GM18870 (cell line): ENCODE results near the gene NKD2.
"Not testable (repeated sequence)": the region's sequence is repeated elsewhere in the genome, so short reads cannot be mapped to it uniquely, and the experiment has no call there.

ENCODE experiments used
- ATAC-seq: cut with Tn5 transposase; IDR thresholded peaks from one replicate; pipeline ENCODE4 v1.9.1; 2021; ENCODE audit warnings: moderate library complexity; ENCODE audit not compliant: unreplicated experiment

Gene NKD2

DNA sequence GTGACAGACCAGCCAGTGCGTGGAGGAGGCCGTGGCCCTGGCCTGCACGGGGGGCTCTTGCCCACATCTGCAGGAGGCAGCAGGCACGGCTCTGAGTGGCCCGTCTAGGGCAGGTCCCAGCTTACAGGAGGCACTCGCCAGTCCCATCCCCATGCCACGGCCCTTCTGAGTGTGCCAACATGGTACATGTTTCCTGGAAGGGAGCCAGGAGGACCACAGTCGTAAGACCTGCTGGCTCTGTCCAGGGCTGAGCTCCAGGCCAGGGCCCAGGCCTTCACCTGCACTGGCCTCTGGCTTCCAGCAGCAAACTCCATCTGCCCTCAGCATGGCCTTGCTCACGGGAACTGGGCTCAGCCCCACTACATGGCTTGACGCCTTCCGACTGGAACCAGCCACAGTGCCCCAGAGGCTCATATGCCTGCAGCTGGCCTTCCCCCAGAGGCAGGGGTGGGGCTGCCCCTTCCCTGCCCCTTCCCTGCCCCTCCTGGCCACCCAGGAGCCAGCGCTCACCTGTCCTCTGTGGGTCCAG, 3.8 kb downstream of the NKD2 start:
- ATAC-seq: no peak

DNA sequence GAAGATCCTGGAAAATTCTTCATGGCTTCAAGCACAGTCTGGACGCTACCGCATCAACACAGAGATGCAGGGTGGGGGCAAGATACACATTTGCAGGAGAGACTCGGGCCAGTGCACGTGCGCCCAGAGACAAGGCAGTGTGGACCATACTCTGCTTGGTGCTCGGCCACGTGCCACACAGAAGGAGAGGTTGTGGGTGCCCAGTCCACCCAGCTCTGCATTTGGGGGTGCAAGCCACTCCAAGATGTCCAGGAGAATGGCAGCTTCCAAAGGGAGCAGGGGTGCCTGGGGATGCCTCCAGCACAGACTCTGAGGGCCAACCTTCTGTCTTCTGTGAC, 4.3 kb downstream of the NKD2 start:
- ATAC-seq: no peak

DNA sequence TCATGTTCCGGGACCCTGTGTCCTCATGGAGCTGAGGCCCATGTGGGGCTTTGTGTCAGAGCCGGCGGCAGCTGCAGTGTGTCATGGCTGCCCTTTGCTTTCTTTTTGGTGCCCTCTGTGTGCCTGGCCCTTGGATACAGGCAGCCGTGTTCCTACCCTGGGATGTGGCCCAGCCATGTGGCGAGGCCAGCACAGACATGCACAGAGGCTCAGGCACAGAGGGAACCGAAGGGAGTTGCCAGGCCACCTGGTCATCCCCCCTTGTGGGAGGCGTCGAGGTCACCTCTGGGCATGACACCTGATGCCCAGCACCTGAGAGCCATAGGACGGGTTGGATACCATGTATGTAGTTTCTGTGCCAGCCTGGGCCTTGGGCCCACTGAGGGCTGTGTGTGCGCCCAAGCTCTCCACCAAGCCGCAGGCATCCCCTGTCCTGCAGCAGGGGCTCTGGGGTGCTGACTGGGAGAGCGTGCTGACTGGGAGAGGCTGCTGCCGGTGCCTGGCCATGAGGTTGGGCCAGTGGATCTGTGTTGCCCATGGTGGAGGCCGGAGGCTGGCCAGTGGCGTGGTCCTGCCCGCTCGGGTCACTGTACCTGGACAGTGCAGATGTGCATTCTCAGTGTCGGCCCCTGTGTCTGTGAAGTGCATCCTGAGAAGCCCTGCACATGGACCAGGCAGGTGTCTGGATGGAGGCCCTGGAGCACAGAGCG, 4.8 kb downstream of the NKD2 start:
- no peak for ATAC-seq

DNA sequence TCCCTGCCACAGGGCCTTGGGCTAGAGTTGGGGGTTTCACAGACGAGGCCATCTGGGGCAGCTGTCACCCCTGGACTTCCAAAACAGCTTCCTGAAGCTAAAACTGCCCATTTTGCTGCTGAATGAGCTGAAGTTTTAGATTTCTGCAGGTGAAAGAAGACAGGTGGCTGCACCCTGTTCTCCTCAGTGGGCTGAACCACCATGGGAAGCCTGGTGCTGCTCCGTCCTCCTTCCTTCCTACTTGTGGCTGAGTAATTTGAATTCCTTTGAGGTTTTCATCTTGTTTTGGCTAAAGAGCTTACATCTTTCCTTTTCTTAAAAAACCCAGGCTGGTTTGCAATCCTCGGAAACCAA, 5.3 kb downstream of the NKD2 start:
- no peak for ATAC-seq

DNA sequence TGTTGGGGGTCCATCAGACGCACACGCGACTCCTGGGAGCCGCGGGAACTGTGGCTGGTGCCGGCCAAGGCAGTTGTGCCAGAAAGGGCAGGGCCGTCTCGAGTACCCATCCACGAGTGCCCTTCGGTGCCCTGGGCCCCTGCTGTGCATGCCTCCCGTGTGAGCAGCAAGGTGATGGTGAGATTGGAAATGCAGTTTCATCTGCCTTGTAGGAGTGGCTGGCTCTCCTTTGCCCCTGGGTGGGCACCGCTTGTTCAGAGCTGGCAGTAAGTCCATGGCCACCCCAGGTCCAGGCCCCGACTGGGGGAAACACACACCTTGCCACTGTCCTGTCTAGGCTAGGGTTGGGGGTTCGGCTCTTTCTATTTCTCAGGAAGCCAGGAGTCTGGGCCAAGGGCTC, 5.7 kb downstream of the NKD2 start:
- no peak for ATAC-seq

DNA sequence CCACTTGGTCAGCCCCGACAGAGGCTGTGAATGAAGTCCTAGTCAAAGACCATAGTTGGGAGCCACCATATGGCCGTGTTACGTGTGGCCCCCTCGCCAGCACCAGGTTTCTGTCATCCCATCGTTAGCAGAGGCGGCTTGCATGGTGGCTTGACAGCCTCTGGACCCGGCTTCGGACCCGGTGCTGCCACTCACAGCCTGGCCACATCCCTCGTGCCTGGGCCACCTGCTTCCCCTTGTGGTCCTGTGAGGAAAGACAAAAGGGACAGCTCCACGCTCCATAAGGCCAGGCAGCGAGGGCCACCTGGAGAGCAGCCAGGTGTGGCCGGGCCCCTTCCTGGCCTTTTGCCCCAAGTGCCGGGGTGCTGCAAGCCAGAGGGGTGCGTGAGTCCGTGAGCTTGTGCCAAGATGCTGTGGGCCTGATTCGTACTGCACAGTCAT, 6.2 kb downstream of the NKD2 start:
- ATAC-seq: no peak

DNA sequence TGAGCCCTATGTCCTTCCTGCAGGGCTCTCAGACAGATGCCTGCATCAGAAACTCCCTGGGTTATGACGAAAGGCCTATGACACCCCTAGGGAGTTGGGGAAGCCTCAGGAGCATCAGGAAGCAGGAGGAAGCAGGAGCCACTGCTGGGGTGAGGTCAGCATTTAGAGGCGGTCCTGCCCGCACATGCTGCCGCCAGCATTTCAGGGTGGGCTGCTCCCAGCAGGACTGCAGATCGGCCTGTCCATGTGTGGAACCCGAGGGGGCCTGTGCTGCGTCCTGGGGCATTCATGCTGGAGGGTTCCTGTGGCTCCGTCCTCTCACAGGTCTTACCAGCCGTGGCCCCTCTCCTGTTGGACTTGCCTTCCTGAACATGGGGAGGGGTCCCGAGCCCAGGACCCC, 6.9 kb downstream of the NKD2 start:
- no peak for ATAC-seq

DNA sequence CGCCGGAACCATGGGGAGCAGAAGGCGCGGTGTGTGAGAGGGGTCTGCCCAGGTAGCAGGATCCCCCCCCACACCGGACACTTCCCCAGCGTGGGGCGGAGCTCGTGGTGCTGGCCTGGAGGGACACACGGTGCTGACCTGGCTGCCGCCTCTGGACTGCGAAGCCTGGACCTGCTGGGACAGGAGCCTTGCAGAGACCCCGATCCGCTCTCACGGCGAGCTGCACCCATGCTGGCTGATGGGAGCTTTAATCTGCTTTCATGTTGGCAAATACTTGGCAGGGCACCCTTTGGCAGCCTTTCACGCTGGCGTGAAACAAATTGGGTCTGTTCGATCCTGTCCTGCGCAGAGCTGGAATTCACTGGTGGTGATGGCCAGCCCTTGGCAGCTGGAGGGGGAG, 7.4 kb downstream of the NKD2 start:
- no peak for ATAC-seq

DNA sequence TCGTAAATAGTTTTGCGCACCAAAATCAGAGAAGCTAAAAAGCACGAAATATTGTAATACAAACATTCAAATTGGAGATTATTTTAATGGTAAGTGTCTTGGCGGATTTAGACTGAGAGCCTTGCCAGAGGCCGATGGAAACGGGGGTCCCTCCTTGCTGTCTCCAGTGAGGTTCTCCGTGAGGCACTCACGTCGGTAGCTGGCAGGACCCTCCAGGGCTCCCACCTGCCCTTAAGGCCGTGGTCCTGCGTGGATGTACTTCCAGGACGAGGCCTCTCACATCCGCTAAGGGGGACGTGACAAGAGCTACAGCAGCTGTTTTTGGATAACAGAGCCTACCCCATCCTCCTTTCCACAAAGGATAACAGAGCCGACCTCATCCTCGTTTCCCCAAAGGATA, 7.9 kb downstream of the NKD2 start:
- ATAC-seq: no peak

DNA sequence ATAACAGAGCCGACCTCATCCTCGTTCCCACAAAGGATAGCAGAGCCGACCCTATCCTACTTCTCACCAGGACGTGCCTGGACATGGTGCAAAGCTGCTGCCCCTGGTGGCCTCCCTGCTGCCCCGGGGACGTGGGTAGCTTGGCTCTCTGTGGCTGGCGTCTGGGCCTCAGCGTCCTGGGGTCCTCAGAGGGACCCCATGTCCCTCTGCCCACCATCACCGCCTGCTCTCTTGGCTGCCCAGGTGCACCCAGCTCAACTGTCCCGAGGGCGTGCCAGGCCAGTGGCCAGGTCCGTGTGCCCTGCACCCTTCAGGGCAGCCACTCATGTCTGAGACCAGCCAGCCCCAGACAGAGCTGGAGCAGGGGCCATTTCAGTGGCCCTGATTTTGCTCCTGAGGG, 8.5 kb downstream of the NKD2 start:
- no peak for ATAC-seq

DNA sequence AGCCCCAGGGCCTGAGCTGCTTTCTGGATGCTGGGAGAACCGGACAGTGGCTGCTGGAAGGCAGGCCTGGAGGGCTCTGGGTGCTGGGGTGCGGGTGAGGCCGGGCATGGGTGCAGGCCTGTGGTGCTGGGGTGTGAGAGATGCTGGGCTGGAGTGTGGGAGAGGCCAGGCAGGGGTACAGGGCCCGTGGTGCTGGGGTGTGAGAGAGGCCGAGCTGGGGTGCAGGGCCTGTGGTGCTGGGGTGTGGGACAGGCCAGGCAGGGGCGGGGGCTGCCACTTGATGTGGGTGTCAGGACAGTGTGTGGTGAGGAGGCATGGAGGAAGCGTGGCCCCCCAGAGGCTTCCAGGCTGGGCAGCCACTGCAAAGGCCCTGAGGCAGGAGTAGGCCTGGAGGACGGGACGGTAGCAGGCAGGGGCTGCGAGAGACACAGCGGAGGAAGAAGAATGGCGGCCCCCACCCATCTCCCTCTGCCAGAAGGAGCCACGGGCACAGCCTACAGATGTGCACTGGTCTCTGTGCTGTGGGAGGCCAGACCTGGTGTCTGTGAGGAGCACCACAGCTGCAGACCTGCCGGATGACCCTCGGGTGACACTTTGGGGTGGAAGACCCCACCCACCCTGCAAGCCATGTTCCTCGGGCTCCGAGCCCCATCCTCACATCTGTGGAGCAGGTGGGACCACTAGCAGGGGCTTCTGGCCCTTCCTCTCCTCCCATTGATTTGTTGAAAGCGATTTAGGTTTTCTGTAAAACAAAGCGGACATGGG, 9.3 kb downstream of the NKD2 start:
- no peak for ATAC-seq

DNA sequence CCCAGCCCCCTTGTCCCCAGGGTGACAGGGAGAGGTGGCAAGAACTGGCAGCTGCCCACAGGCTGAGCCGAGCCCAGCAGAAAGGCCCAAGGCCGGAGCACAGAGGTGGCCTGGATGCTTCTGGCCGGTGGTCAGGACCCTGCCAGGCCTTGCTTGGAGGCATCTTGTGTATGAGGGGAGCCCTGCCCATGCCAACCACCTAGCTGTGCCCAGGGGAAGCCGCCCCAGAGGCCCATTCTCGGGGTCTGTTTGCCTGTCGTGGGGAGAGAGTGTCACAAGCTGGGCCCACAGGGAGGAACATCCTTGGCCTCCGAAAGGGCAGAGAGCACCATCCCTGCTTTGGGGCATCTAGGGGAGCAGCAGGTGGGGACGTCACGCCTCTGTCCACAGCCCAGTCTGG, 10.0 kb downstream of the NKD2 start:
- no peak for ATAC-seq

DNA sequence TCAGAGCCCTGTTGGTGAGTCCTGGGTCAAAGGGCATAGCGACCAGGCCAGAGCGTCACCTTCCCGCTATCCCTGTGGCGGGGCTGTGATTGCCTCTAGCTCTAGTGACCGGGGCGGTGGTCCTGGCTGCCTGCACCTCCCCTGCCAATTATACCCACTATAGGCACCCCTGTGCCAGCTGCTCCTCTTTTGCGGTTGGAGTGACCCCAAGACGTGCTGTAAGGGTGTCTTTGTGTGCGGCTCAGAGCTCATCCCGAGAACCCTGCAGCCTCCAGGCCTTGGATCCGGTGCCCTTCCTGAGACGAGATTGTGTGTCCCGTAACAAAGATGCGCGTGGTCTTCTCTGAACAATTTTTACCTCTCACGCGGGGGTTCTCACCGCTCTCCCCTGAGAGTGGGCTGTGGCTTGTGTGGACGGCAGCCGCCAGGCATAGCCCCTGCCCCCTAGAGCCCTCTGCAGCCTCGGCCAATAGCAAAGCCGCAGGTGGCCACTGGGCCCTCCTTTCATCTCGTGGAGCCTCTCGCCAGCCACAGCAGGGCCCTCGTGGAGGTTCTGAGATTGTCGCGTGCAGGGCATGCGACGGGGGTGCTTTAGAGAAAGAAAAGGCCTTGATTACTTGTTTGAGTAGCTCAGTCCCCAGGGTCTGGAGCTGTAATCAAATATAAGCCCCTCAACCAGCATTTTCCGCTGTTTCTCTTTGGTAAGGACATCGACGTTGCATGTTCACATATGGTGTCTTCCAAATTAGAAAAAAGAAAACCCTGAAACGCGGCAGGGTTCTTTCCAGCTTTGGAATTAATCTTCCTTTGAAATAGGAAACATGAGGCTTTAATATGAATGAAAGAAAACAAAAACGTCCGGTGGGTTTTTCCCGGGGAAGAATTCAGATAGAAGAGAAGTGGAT, 10.7 kb downstream of the NKD2 start:
- ATAC-seq: no peak

DNA sequence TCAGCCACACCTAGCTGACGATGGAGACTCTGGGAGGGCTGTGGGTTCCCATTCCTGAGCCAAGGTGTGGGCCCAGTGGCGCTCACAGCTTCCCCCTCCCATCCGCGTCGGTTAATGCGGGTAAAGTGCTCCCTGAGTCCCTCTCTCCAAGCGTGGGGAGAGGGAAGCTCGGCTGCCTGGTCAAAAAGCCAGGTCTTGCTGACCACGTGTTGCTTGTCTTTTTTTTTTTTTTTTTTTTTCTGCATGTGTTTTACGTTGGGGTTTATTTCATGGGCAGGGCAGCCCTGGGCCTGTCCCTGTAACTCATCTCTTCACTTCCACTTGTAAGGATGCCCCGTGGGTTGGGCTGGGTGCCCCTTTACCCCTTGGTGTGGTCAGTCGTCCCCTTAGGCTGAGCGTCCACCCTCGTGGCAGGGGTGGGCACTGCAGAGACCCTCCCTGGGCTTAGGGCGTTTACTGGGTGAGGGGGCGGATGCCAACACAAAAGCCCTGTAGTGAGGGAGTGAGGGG, 11.9 kb downstream of the NKD2 start:
- no peak for ATAC-seq

DNA sequence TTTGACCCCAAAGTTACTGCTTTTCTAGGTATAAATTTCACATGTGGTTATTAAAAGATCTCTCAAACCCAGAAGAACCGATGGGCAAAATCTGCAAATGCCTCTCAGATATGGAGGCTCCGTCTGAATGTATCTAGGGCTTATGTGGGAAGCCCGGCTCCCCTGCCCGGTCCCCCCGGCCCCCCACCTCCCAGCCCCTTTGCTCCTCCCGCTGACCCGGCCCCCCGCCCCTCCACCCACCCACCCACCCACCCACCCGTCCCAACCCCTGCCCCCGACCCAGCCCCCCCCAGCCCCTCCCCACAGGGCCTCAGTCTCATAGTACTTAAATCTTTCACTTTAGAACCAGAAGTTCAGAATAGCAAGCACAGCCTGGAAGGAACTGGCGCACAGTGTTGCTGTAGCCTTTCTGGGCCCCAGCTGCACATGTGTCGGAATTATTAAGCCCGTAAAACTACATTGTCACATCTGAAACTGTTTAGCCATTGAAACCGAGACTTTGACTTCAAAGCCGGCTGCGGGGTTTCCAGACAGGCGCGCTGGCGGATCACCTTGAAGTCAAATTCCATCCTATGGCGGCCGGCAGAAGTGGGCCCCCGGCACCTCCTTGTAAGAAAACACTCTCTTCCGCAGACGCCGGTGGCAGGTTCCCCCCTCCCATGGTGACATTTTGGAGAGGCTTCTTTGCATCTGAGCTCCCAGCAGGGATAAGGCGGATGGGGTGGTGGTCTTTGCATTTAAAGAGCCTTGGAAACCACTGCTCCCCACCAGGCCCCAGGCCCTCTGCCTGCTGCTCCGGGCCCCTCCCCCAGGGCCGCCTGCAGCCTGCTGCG, 12.8 kb downstream of the NKD2 start:
- ATAC-seq: no peak

DNA sequence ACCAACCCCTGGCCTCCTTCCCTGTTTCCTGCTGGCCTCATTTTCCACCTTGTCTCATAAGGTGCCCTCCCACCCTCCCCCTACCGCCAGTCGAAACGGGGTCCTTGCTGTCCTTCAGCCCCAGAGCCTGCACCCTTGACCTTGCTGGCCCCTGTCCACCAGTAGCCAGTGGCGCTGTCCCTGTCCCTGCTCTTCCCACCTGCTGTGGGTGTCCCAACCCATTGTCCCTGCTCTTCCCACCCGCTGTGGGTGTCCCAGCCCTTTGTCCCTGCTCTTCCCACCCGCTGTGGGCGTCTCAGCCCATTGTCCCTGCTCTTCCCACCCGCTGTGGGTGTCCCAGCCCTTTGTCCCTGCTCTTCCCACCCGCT, 13.4 kb downstream of the NKD2 start:
- ATAC-seq: not testable (repeated sequence)

DNA sequence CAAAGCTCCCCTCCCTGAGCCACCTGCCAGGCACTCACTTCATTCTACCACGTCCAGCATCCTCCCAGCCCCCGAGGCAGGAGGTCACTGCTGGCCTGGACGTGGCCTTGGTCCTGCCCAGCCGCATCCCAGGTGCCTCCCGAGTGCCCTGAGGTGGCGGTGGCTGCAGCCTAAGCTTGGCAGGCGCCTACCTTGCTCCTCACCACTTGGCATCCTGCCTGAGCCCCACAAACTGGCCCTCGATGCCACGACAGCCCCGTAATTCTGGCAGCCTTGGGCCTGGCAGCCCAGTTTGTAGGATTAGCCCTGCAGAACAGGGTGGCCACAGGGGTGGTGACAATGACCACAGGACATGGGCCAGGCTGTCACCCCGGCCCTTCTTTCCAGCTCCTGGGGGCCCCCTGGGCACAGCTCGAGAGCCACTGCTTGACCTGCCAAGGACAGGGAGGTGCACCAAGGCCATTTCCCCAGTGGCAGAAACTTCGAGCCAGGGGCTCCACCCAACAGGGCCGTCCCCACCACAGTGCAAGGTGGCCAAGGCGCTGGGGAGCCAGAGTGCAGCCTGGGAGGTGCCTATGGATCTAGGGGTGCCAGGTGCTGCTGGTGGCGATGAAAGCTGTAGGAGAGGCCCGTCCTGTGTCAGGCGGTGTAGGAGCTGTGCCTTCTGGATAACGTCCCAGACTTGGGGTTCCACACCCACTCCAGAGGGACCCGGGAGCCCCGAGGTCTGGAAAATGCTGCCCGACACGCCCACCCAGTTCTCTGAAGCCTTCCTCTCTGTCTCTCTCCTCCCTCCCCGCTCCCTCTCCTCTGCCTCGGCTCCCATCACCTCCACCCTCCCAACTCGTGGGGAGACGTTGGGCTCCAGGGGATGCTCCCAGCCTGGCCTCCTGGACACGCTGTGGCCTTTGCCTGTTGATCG, 18.4 kb downstream of the NKD2 start:
- no peak for ATAC-seq

DNA sequence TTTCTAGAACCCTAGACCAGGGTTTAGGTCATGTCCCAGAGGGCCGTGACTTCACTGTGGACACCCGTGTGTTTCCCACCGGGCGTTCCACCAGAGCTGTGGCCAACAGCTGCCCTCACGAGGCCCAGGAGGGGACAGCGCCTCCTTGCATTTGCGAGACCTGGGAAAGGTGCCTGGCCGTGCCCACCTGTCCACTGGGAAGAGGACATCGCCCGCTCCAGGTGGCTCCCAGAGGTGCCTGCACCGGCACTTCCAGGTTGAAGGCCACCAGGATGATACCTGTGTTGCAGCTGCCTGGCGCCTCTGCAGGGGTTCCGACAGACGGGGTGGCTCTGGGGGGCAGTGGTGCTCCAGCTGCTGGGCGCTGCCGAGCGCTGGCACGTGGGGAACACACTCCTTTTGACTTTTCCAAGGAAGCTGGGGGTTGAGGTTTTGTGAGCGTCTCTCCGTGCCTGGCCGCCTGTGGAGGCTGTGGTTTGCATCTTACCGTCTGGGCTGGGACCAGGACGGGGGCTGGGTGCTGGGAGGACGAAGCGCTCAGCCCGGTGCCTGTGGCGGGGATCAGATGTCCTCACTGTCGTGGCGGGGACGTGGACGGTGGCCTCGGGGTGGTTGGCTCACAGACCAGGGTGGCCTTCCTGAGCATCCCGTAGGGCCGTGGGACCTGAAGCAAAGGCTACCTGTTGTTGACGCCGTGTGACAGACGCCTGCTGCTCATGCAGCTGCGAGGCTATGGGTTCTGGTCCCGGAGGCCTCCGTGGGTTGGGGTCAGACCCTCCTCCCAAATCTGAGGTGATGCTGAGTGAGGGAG, 19.2 kb downstream of the NKD2 start:
- no peak for ATAC-seq
